Stimulated activated CD4-positive, alpha-beta T cell treated with anti-CD3 and anti-CD28 coated beads, Interleukin-4, amount 100 ng/mL, for 24 hours (primary cell): ENCODE measurements around the gene HOXC12.

Experiments
- DNase-seq: peaks from one replicate; pipeline ENCODE4 v3.0.0-alpha.2; 2020

The HOXC12 gene

GRCh38 chr12:53973236-53974042, 18.7 kb downstream of the HOXC12 start:
- DNase-seq = no peak

GRCh38 chr12:53974084-53975063, 19.7 kb downstream of the HOXC12 start, which contains the start of gene HOTAIR:
Gene HOTAIR, minus strand, starts transcription at chr12:53974954.
- no peak for DNase-seq

GRCh38 chr12:53975064-53975471, 20.4 kb downstream of the HOXC12 start:
- DNase-seq = no peak

GRCh38 chr12:53975479-53976152, 20.9 kb downstream of the HOXC12 start:
- no peak for DNase-seq

- no peak for DNase-seq
Observed at GRCh38 chr12:53976172-53976822, 21.6 kb downstream of the HOXC12 start.

GRCh38 chr12:53976823-53977595, 22.3 kb downstream of the HOXC12 start:
- DNase-seq = no peak

- DNase-seq = no peak
Observed at GRCh38 chr12:53977596-53978445, 23.1 kb downstream of the HOXC12 start.

- DNase-seq = no peak
Observed at GRCh38 chr12:53978477-53979356, 24.0 kb downstream of the HOXC12 start.

GRCh38 chr12:53980104-53980801, 25.6 kb downstream of the HOXC12 start:
- DNase-seq = no peak

- DNase-seq = no peak
Observed at GRCh38 chr12:53980802-53981496, 26.2 kb downstream of the HOXC12 start.

GRCh38 chr12:53981634-53982565, 27.2 kb downstream of the HOXC12 start:
- DNase-seq = no peak

GRCh38 chr12:53982648-53983567, 28.2 kb downstream of the HOXC12 start:
- DNase-seq = no peak

- DNase-seq = no peak
Observed at GRCh38 chr12:53983568-53983949, 28.9 kb downstream of the HOXC12 start.

- no peak for DNase-seq
Observed at GRCh38 chr12:53983950-53984572, 29.4 kb downstream of the HOXC12 start.

- peak; percentile 76 for DNase-seq
Observed at GRCh38 chr12:53984901-53985691, 30.4 kb downstream of the HOXC12 start, which contains the start of gene HOXC10. Gene HOXC10, plus strand, starts transcription at chr12:53985146. Its CDS starts 114 bp downstream, at chr12:53985260.
